WTC11 (cell line): ENCODE data around the gene PIF1.

Experiments
- AR ChIP-seq: fragments of 250-450 bp; sonication (Bioruptor Pico); IDR thresholded peaks from 2 replicates; pipeline ENCODE4 v1.9.0; 2021; ENCODE audit warnings: mild to moderate bottlenecking
- CTCF ChIP-seq: fragments of 200-600 bp; IDR thresholded peaks from 2 replicates; pipeline ENCODE4 v1.8.0; 2022; ENCODE audit warnings: antibody characterized with exemption
- ESRRA ChIP-seq: sonication (generic); formaldehyde crosslinking; IDR thresholded peaks from 2 replicates; pipeline ENCODE4 v1.8.1; 2022; ENCODE audit warnings: mild to moderate bottlenecking, missing genetic modification reagents, borderline replicate concordance
- GABPB1 ChIP-seq: sonication (generic); formaldehyde crosslinking; IDR thresholded peaks from 2 replicates; pipeline ENCODE4 v1.8.1; 2023; ENCODE audit warnings: mild to moderate bottlenecking, missing genetic modification reagents
- KAT7 ChIP-seq: sonication (generic); formaldehyde crosslinking; IDR thresholded peaks from 2 replicates; pipeline ENCODE4 v1.8.1; 2023; ENCODE audit warnings: missing genetic modification reagents, mild to moderate bottlenecking, borderline replicate concordance
- MAX ChIP-seq: sonication (generic); formaldehyde crosslinking; IDR thresholded peaks from 2 replicates; pipeline ENCODE4 v1.8.0; 2022; ENCODE audit warnings: mild to moderate bottlenecking, missing genetic modification reagents
- NR1H2 ChIP-seq: sonication (generic); formaldehyde crosslinking; IDR thresholded peaks from 2 replicates; pipeline ENCODE4 v1.9.0; 2021; ENCODE audit warnings: mild to moderate bottlenecking, moderate library complexity, missing genetic modification reagents
- SMAD3 ChIP-seq: sonication (generic); formaldehyde crosslinking; IDR thresholded peaks from 2 replicates; pipeline ENCODE4 v1.8.0; 2022; ENCODE audit warnings: missing genetic modification reagents, mild to moderate bottlenecking, borderline replicate concordance
- SP1 ChIP-seq: sonication (generic); formaldehyde crosslinking; conservative IDR thresholded peaks from 2 replicates; pipeline ENCODE4 v1.8.1; 2022; ENCODE audit warnings: missing genetic modification reagents
- USF1 ChIP-seq: sonication (generic); formaldehyde crosslinking; IDR thresholded peaks from 2 replicates; pipeline ENCODE4 v1.8.0; 2022; ENCODE audit warnings: mild to moderate bottlenecking, missing genetic modification reagents
- TF ChIP-seq, protein P1 (sequence below): sonication (generic); formaldehyde crosslinking; IDR thresholded peaks from 2 replicates; pipeline ENCODE4 v1.8.1; 2022; ENCODE audit warnings: low read depth, missing genetic modification reagents, borderline replicate concordance

GRCh38 chr15:64804619-64805018 is 20.8 kb downstream of the PIF1 start:
- TF ChIP-seq CTCF (no peak), ESRRA (no peak), GABPB1 (CRISPR knock-in tag) (no peak), SMAD3 (no peak), AR (CRISPR knock-in tag) (no peak), SP1 (CRISPR knock-in tag) (no peak), NR1H2 (CRISPR knock-in tag) (no peak), USF1 (no peak), KAT7 (CRISPR knock-in tag) (no peak), MAX (no peak)
- TF ChIP-seq, protein P1, sequence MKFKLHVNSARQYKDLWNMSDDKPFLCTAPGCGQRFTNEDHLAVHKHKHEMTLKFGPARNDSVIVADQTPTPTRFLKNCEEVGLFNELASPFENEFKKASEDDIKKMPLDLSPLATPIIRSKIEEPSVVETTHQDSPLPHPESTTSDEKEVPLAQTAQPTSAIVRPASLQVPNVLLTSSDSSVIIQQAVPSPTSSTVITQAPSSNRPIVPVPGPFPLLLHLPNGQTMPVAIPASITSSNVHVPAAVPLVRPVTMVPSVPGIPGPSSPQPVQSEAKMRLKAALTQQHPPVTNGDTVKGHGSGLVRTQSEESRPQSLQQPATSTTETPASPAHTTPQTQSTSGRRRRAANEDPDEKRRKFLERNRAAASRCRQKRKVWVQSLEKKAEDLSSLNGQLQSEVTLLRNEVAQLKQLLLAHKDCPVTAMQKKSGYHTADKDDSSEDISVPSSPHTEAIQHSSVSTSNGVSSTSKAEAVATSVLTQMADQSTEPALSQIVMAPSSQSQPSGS (CRISPR knock-in tag) = no peak
